Suppressor macrophage treated with lipopolysaccharide for 4 hours (primary cell): ENCODE data around the gene TNFRSF4.

Source experiments
- DNase-seq: peaks from one replicate; pipeline ENCODE4 v3.0.0-alpha.2; 2020

Gene TNFRSF4

GRCh38 chr1:1166642-1167397 lies 47.1 kb downstream of the TNFRSF4 start:
- no peak for DNase-seq

- no peak for DNase-seq
Observed at GRCh38 chr1:1165900-1166421, 48.0 kb downstream of the TNFRSF4 start.

GRCh38 chr1:1165485-1165884 lies 48.5 kb downstream of the TNFRSF4 start:
- no peak for DNase-seq

- no peak for DNase-seq
Observed at GRCh38 chr1:1164701-1165451, 49.1 kb downstream of the TNFRSF4 start.

GRCh38 chr1:1164361-1164700 lies 49.6 kb downstream of the TNFRSF4 start:
- no peak for DNase-seq

GRCh38 chr1:1163538-1164070 lies 50.3 kb downstream of the TNFRSF4 start:
- DNase-seq: no peak

- DNase-seq: no peak
Observed at GRCh38 chr1:1162597-1163537, 51.1 kb downstream of the TNFRSF4 start.

GRCh38 chr1:1161683-1162079 lies 52.3 kb downstream of the TNFRSF4 start:
- no peak for DNase-seq
